RWPE2 (cell line): ENCODE data around the gene SFMBT2.

Source experiments
- ATAC-seq: fragments of 200-7000 bp; cut with Tn5 transposase; 3 replicates; pipeline ENCODE4 v1.9.1; 2021; ENCODE audit warnings: low read depth
- DNase-seq: peaks from one replicate; pipeline ENCODE4 v3.0.0-alpha.2; 2020; ENCODE audit warnings: low spot score
- H3K27ac ChIP-seq: fragments of 450-650 bp; 2 replicates; pipeline ENCODE4 v1.5.1; 2017; ENCODE audit warnings: mild to moderate bottlenecking; ENCODE audit not compliant: poor library complexity, severe bottlenecking
- H3K27me3 ChIP-seq: fragments of 250-450 bp; sonication (Bioruptor Pico); 2 replicates; pipeline ENCODE4 v1.5.1; 2021; ENCODE audit warnings: mild to moderate bottlenecking, moderate library complexity; ENCODE audit not compliant: insufficient read depth, poor library complexity, severe bottlenecking
- H3K36me3 ChIP-seq: fragments of 250-450 bp; sonication (Bioruptor Pico); 2 replicates; pipeline ENCODE4 v1.5.1; 2020; ENCODE audit warnings: low read depth, mild to moderate bottlenecking, moderate library complexity
- H3K4me1 ChIP-seq: fragments of 250-450 bp; sonication (Bioruptor Pico); 2 replicates; pipeline ENCODE4 v1.5.1; 2021; ENCODE audit warnings: mild to moderate bottlenecking, moderate library complexity; ENCODE audit not compliant: insufficient read depth, poor library complexity, severe bottlenecking
- H3K4me3 ChIP-seq: fragments of 250-450 bp; sonication (Bioruptor Pico); 2 replicates; pipeline ENCODE4 v1.5.1; 2021; ENCODE audit warnings: mild to moderate bottlenecking, moderate library complexity; ENCODE audit not compliant: severe bottlenecking
- H3K9me3 ChIP-seq: fragments of 250-450 bp; sonication (Bioruptor Pico); 2 replicates; pipeline ENCODE4 v1.5.1; 2021; ENCODE audit warnings: mild to moderate bottlenecking, moderate library complexity; ENCODE audit not compliant: severe bottlenecking
- CTCF ChIP-seq: fragments of 450-650 bp; IDR thresholded peaks from one replicate; pipeline ENCODE4 v1.5.1; 2017; ENCODE audit warnings: mild to moderate bottlenecking, moderate library complexity; ENCODE audit not compliant: poor library complexity, severe bottlenecking

Gene SFMBT2

GRCh38 chr10:7181420-7181819 is 229.4 kb downstream of the SFMBT2 start:
- Histone ChIP-seq H3K36me3 (no peaks in the 10 kb centered on the region), H3K4me3 (no peak overlapping the region), H3K4me1 (no peaks in the 10 kb centered on the region), H3K9me3 (no peaks in the 10 kb centered on the region), H3K27ac (no peak overlapping the region), H3K27me3 (no peaks in the 10 kb centered on the region)
- no peak for TF ChIP-seq CTCF
- ATAC-seq (no peak), DNase-seq (no peak)

- no peaks in the 10 kb centered on the region for H3K9me3 ChIP-seq
- no peaks in the 10 kb centered on the region; the same call in 1 of the 2 replicates for H3K36me3 ChIP-seq
- no peaks in the 10 kb centered on the region for H3K4me1 ChIP-seq
- no peak for DNase-seq
- H3K4me3 ChIP-seq = no peak overlapping the region
- no peak for TF ChIP-seq CTCF
- no peak for ATAC-seq
- H3K27me3 ChIP-seq = no peaks in the 10 kb centered on the region
- H3K27ac ChIP-seq = no peak overlapping the region
These were observed 231.3 kb downstream of the SFMBT2 start for GRCh38 chr10:7179536-7179935.

GRCh38 chr10:7173948-7174347 is 236.9 kb downstream of the SFMBT2 start:
- no peaks in the 10 kb centered on the region for H3K4me1 ChIP-seq
- H3K27me3 ChIP-seq = no peaks in the 10 kb centered on the region
- H3K27ac ChIP-seq = no peak overlapping the region
- no peaks in the 10 kb centered on the region for H3K9me3 ChIP-seq
- H3K36me3 ChIP-seq = no peaks in the 10 kb centered on the region; the same call in 1 of the 2 replicates
- DNase-seq (no peak), ATAC-seq (no peak)
- no peak for TF ChIP-seq CTCF
- H3K4me3 ChIP-seq = no peak overlapping the region

- no peak for TF ChIP-seq CTCF
- Histone ChIP-seq H3K4me3 (no peak overlapping the region), H3K27me3 (no peaks in the 10 kb centered on the region), H3K27ac (no peak overlapping the region), H3K4me1 (no peaks in the 10 kb centered on the region), H3K9me3 (no peaks in the 10 kb centered on the region), H3K36me3 (no peaks in the 10 kb centered on the region; the same call in 1 of the 2 replicates)
- no peak for DNase-seq
- no peak for ATAC-seq
These were observed 239.0 kb downstream of the SFMBT2 start for GRCh38 chr10:7171825-7172224.

GRCh38 chr10:7170626-7171322 is 240.1 kb downstream of the SFMBT2 start:
- no peaks in the 10 kb centered on the region; the same call in 1 of the 2 replicates for H3K36me3 ChIP-seq
- H3K27me3 ChIP-seq = no peaks in the 10 kb centered on the region
- ATAC-seq = no peak
- H3K9me3 ChIP-seq = no peaks in the 10 kb centered on the region
- H3K4me1 ChIP-seq = no peaks in the 10 kb centered on the region
- H3K27ac ChIP-seq = no peak overlapping the region
- no peak for TF ChIP-seq CTCF
- no peak for DNase-seq
- no peak overlapping the region for H3K4me3 ChIP-seq
